Endodermal cell (in vitro differentiated cells): ENCODE results near the gene SGSM2. TPM values are rescaled to one million over a fixed set of nuclear protein-coding genes. Genes with fewer than 3 reads are reported as not detected.

Source experiments
- DNase-seq: peaks from one replicate; pipeline ENCODE4 v3.0.0-alpha.2; 2017
- H3K27ac ChIP-seq: 2 replicates; pipeline ENCODE4 v1.5.1; 2013; ENCODE audit warnings: mild to moderate bottlenecking, low read depth, low read length, moderate library complexity
- H3K27me3 ChIP-seq: 2 replicates; pipeline ENCODE4 v1.6.1; 2013; ENCODE audit warnings: mild to moderate bottlenecking, low read length, moderate library complexity; ENCODE audit not compliant: insufficient read depth, control insufficient read depth, poor library complexity, severe bottlenecking
- H3K36me3 ChIP-seq: 2 replicates; pipeline ENCODE4 v1.7.0; 2013; ENCODE audit warnings: mild to moderate bottlenecking, low read length, moderate library complexity; ENCODE audit not compliant: control insufficient read depth, insufficient read depth
- H3K4me1 ChIP-seq: one replicate; pipeline ENCODE4 v1.7.0; 2013; ENCODE audit warnings: low read length; ENCODE audit not compliant: control insufficient read depth, insufficient read depth
- H3K4me3 ChIP-seq: 2 replicates; pipeline ENCODE4 v1.5.1; 2013; ENCODE audit warnings: mild to moderate bottlenecking, low read length, moderate library complexity
- H3K9ac ChIP-seq: 2 replicates; pipeline ENCODE4 v1.6.1; 2013; ENCODE audit warnings: mild to moderate bottlenecking, low read length, moderate library complexity; ENCODE audit not compliant: poor library complexity, severe bottlenecking; ENCODE audit errors: extremely low read depth
- H3K9me3 ChIP-seq: 2 replicates; pipeline ENCODE4 v1.6.1; 2013; ENCODE audit warnings: mild to moderate bottlenecking, low read length, moderate library complexity; ENCODE audit not compliant: control insufficient read depth
- H3K27ac Mint-ChIP-seq: 2 replicates; pipeline ENCODE4 v1.8.0; 2020; ENCODE audit warnings: mixed read lengths
- H3K27me3 Mint-ChIP-seq: 2 replicates; pipeline ENCODE4 v1.8.0; 2021; ENCODE audit warnings: mild to moderate bottlenecking, mixed read lengths; ENCODE audit not compliant: insufficient read depth
- H3K36me3 Mint-ChIP-seq: 2 replicates; pipeline ENCODE4 v1.8.0; 2020; ENCODE audit warnings: low read depth, mixed read lengths
- H3K4me1 Mint-ChIP-seq: 2 replicates; pipeline ENCODE4 v1.8.0; 2020; ENCODE audit warnings: mixed read lengths
- H3K4me3 Mint-ChIP-seq: 2 replicates; pipeline ENCODE4 v1.8.0; 2020; ENCODE audit warnings: mild to moderate bottlenecking, moderate library complexity, mixed read lengths
- H3K9me3 Mint-ChIP-seq: 2 replicates; pipeline ENCODE4 v1.8.0; 2020; ENCODE audit warnings: mild to moderate bottlenecking, mixed read lengths
- CTCF ChIP-seq: fragments of 200-600 bp; sonication (generic); conservative IDR thresholded peaks from 2 replicates; pipeline ENCODE4 v1.5.0; 2021; ENCODE audit warnings: antibody characterized with exemption, mild to moderate bottlenecking
- WGBS, 2 experiments: methylation state at CpG; one replicate each; pipeline versions ENCODE4 v1.1.5 to v1.1.7; 2013; ENCODE audit warnings: missing lambda C conversion rate in 2 of 2, mixed read lengths in 1 of 2; ENCODE audit not compliant: insufficient coverage in 1 of 2, insufficient read length in 1 of 2; 5-methylcytosine and 5-hydroxymethylcytosine counted together
- total RNA-seq, 2 donors: library from RNA; stranded (reverse); fragmentation: NEBNext Ultra II Directional in 1 of 2; extraction: Animal tissue kit (Norgen Biotek cat#: 25700) in 1 of 2; gene quantifications; 2 replicates in 1 of 2; 3 replicates in 1 of 2; pipeline ENCODE4 v1.2.1, GENCODE V29; 2021

SGSM2 gene
- total RNA-seq, 2 donors from 2014 or later: 62.5 to 77.3 TPM

- Mint-ChIP-seq H3K9me3 (no peaks in the 10 kb centered on the region), H3K27ac (peak overlapping the region; percentile 91), H3K36me3 (peaks cover 6% of the 10 kb centered on the region), H3K27me3 (no peaks in the 10 kb centered on the region), H3K4me1 (peaks cover 37% of the 10 kb centered on the region), H3K4me3 (peak overlapping the region; percentile 58)
- peak overlapping the region; percentile 36 for H3K27ac ChIP-seq
- H3K36me3 ChIP-seq: no peaks in the 10 kb centered on the region
- H3K9ac ChIP-seq: peak overlapping the region; percentile 30
- no peak for TF ChIP-seq CTCF
- H3K9me3 ChIP-seq: no peaks in the 10 kb centered on the region
- peak; percentile 71 for DNase-seq
- 33 to 86% methylated on average over 5 to 42 of the region's 53 CpGs for WGBS, 2 experiments
- H3K4me3 ChIP-seq: no peak overlapping the region
- no peaks in the 10 kb centered on the region for H3K27me3 ChIP-seq
- H3K4me1 ChIP-seq: peaks cover 24% of the 10 kb centered on the region
Measured at GRCh38 chr17:2393954-2394749, 56.9 kb downstream of the SGSM2 start.

DNA sequence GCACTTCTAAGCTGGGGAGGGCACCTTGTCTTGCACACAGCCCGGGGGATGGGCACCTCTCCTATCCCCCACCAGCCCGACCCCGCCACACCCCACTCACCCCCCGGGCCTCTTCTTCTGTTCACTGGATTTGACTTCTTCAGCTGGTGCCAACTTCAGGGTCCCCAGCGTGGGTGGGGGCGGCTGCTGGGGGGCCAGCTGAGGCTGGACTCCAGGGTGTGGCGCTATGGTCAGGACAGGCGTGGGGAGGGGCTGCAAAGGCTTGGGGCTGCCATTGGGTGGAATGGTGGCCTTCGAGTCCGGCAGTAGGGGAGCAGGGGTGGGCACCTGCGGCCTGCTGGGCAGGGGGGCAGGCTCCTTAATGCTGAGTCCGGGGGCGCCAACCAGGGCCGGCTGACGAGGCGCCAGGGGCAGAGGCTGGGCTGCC lies 57.5 kb downstream of the SGSM2 start:
- no peak overlapping the region for H3K27ac Mint-ChIP-seq
- Histone ChIP-seq H3K36me3 (no peaks in the 10 kb centered on the region), H3K27ac (no peak overlapping the region), H3K27me3 (no peaks in the 10 kb centered on the region), H3K9me3 (no peaks in the 10 kb centered on the region), H3K9ac (no peak overlapping the region), H3K4me1 (peaks cover 24% of the 10 kb centered on the region), H3K4me3 (no peak overlapping the region)
- peak overlapping the region; percentile 58 for H3K4me3 Mint-ChIP-seq
- 95 to 100% methylated on average over 6 to 16 of the region's 16 CpGs for WGBS, 2 experiments
- peaks cover 36% of the 10 kb centered on the region for H3K4me1 Mint-ChIP-seq
- DNase-seq: no peak
- peaks cover 6% of the 10 kb centered on the region for H3K36me3 Mint-ChIP-seq
- H3K9me3 Mint-ChIP-seq: no peaks in the 10 kb centered on the region
- no peaks in the 10 kb centered on the region for H3K27me3 Mint-ChIP-seq
- no peak for TF ChIP-seq CTCF

GRCh38 chr17:2395258-2396181 lies 58.2 kb downstream of the SGSM2 start:
- peak; percentile 83 for DNase-seq
- Histone ChIP-seq H3K27ac (peak overlapping the region; percentile 90), H3K9me3 (no peaks in the 10 kb centered on the region), H3K4me1 (peaks cover 24% of the 10 kb centered on the region), H3K27me3 (no peaks in the 10 kb centered on the region), H3K4me3 (peak overlapping the region; percentile 75), H3K9ac (no peak overlapping the region), H3K36me3 (no peaks in the 10 kb centered on the region)
- WGBS, 2 experiments: 81 to 82% methylated on average over 17 to 28 of the region's 28 CpGs
- H3K36me3 Mint-ChIP-seq: peaks cover 3% of the 10 kb centered on the region
- peak overlapping the region; percentile 86 for H3K4me3 Mint-ChIP-seq
- H3K4me1 Mint-ChIP-seq: peaks cover 36% of the 10 kb centered on the region
- TF ChIP-seq CTCF: peak; percentile 34
- H3K9me3 Mint-ChIP-seq: no peaks in the 10 kb centered on the region
- H3K27ac Mint-ChIP-seq: peak overlapping the region; percentile 86
- no peaks in the 10 kb centered on the region for H3K27me3 Mint-ChIP-seq
